HT1080 (cell line): Measurements from ENCODE around the gene IFNA16. TPM values are rescaled to one million over a fixed set of nuclear protein-coding genes. Genes with fewer than 3 reads are reported as not detected.
A peak's percentile ranks its signal among the peaks of the same experiment; 100 is the strongest.
"Not testable (repeated sequence)": the region's sequence is repeated elsewhere in the genome, so short reads cannot be mapped to it uniquely, and the experiment has no call there.

ENCODE experiments used
- DNase-seq: peaks from one replicate; pipeline ENCODE4 v3.0.0-alpha.2; 2015; ENCODE audit warnings: low read depth
- total RNA-seq: library from RNA; depleted of rRNA; stranded (reverse); fragments of >200 nt; shearing (Covaris generic); gene quantifications from 2 replicates; pipeline ENCODE4 v1.2.3, GENCODE V29; 2014; rRNA removed

IFNA16 gene
- total RNA-seq, 1 experiment from 2014 or later, result not detected

GRCh38 chr9:21202105-21202504, 15.0 kb downstream of the IFNA16 start, which contains the start of gene IFNA7:
Gene IFNA7 (minus strand): TSS chr9:21202205. CDS start chr9:21202165, 40 bp downstream.
- not testable (repeated sequence) for DNase-seq

GRCh38 chr9:21194867-21195776, 22.0 kb downstream of the IFNA16 start:
- DNase-seq, result peak; percentile 45

- not testable (repeated sequence) for DNase-seq
Observed at GRCh38 chr9:21187487-21187886, 29.6 kb downstream of the IFNA16 start, which contains the start of gene IFNA4. Gene IFNA4 (minus strand): TSS chr9:21187587. CDS start chr9:21187531, 56 bp downstream.

GRCh38 chr9:21182810-21183736, 34.0 kb downstream of the IFNA16 start:
- peak; percentile 28 for DNase-seq

GRCh38 chr9:21174671-21175070, 42.4 kb downstream of the IFNA16 start:
- DNase-seq, result peak; percentile 28

- DNase-seq, result no peak
Observed at GRCh38 chr9:21172156-21172555, 45.0 kb downstream of the IFNA16 start.

- DNase-seq, result no peak
Observed at GRCh38 chr9:21171351-21171750, 45.8 kb downstream of the IFNA16 start.

- not testable (repeated sequence) for DNase-seq
Observed at GRCh38 chr9:21166560-21166959, 50.6 kb downstream of the IFNA16 start, which contains the start of gene IFNA21. Gene IFNA21 (minus strand): TSS chr9:21166660. CDS start chr9:21166612, 48 bp downstream.

Other genes starting within 250 kb of the IFNA16 start
- not detected in 2 replicates for gene HACD4, start 185.7 kb downstream of the IFNA16 start, total RNA-seq
- not detected in 2 replicates for gene IFNB1, start 139.4 kb downstream of the IFNA16 start, total RNA-seq
- not detected in 2 replicates for gene IFNW1, start 75.5 kb downstream of the IFNA16 start, total RNA-seq
- gene IFNA21, start 50.7 kb downstream of the IFNA16 start, total RNA-seq, result not detected in 2 replicates
- gene IFNA4, start 29.7 kb downstream of the IFNA16 start, total RNA-seq, result not detected in 2 replicates
- gene IFNA7, start 15.1 kb downstream of the IFNA16 start, total RNA-seq, result not detected in 2 replicates
- gene IFNA10, start 10.2 kb downstream of the IFNA16 start, total RNA-seq, result not detected in 2 replicates
- gene IFNA17, start 10.9 kb upstream of the IFNA16 start, total RNA-seq, result not detected in 2 replicates
- gene IFNA14, start 22.7 kb upstream of the IFNA16 start, total RNA-seq, result not detected in 2 replicates
- not detected in 2 replicates for gene IFNA5, start 88.0 kb upstream of the IFNA16 start, total RNA-seq
- gene KLHL9, start 118.1 kb upstream of the IFNA16 start, total RNA-seq, result 21.6 and 25.0 TPM in 2 replicates
- not detected in 2 replicates for gene IFNA6, start 133.6 kb upstream of the IFNA16 start, total RNA-seq
- not detected in 2 replicates for gene IFNA13, start 150.7 kb upstream of the IFNA16 start, total RNA-seq
- not detected in 2 replicates for gene IFNA2, start 168.1 kb upstream of the IFNA16 start, total RNA-seq
- gene IFNA8, start 191.8 kb upstream of the IFNA16 start, total RNA-seq, result not detected in 2 replicates
- gene IFNA1, start 223.1 kb upstream of the IFNA16 start, total RNA-seq, result not detected in 2 replicates